ENCODE results near the gene C4A.
"Not testable (repeated sequence)": the region's sequence is repeated elsewhere in the genome, so short reads cannot be mapped to it uniquely, and the experiment has no call there.

C4A gene

DNA sequence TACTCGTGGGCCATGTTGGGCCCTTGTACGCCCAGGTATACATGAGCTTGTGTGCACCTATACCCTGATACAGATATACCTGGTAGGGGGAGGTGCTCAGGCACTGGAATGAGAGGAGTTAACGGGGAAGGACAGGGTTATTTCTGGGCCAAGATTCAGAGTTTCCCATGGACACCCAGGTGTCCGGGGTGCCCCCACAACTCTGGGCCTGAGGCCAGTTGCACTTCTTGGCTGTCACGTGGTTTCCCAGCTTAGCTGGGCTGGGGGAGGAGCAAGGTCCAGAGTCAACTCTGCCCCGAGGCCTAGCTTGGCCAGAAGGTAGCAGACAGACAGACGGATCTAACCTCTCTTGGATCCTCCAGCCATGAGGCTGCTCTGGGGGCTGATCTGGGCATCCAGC is at the start of gene C4A:
Gene C4A (plus strand): TSS at position 314 of the 400 bp plus-strand sequence. CDS start 51 bp downstream, at position 365.
- DNase-seq (ENCODE audit: low read depth), result not testable (repeated sequence)

- not testable (repeated sequence) for DNase-seq (ENCODE audit: low read depth)
Measured at GRCh38 chr6:31932137-31932536, 49.7 kb upstream of the C4A start.

- no peak for DNase-seq (ENCODE audit: low read depth)
Measured at GRCh38 chr6:31933537-31933936, 48.3 kb upstream of the C4A start.

- no peak for DNase-seq (ENCODE audit: low read depth)
Measured at GRCh38 chr6:31935021-31935420, 46.8 kb upstream of the C4A start.

GRCh38 chr6:31935823-31936222 is 46.0 kb upstream of the C4A start:
- no peak for DNase-seq (ENCODE audit: low read depth)

DNA sequence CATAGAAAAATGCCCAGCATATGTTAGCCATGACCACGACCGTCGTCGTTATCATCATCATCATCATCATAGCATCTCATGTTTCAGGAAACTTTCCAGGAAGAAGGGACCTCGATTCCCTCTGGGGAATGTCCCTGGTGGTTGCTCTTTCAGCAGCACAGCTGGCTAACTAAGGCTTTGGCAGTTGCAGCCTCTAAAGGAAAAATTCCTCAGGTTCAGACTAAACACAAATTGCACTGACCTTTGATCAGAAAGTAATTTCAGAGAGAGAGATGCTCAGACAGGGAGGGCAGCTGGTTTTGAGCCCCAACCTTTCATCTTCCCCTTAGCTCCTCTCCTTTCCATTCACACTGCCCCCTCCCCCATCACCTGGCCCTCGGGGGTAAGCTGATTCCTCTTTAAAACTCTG is 41.6 kb upstream of the C4A start:
- no peak for DNase-seq (ENCODE audit: low read depth)

GRCh38 chr6:31943742-31944141 is 38.1 kb upstream of the C4A start:
- DNase-seq (ENCODE audit: low read depth), result no peak

DNA sequence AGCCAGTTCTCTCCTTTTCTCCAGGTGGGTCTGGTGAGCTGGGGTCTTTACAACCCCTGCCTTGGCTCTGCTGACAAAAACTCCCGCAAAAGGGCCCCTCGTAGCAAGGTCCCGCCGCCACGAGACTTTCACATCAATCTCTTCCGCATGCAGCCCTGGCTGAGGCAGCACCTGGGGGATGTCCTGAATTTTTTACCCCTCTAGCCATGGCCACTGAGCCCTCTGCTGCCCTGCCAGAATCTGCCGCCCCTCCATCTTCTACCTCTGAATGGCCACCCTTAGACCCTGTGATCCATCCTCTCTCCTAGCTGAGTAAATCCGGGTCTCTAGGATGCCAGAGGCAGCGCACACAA is 36.7 kb upstream of the C4A start:
- DNase-seq (ENCODE audit: low read depth), result no peak

DNA sequence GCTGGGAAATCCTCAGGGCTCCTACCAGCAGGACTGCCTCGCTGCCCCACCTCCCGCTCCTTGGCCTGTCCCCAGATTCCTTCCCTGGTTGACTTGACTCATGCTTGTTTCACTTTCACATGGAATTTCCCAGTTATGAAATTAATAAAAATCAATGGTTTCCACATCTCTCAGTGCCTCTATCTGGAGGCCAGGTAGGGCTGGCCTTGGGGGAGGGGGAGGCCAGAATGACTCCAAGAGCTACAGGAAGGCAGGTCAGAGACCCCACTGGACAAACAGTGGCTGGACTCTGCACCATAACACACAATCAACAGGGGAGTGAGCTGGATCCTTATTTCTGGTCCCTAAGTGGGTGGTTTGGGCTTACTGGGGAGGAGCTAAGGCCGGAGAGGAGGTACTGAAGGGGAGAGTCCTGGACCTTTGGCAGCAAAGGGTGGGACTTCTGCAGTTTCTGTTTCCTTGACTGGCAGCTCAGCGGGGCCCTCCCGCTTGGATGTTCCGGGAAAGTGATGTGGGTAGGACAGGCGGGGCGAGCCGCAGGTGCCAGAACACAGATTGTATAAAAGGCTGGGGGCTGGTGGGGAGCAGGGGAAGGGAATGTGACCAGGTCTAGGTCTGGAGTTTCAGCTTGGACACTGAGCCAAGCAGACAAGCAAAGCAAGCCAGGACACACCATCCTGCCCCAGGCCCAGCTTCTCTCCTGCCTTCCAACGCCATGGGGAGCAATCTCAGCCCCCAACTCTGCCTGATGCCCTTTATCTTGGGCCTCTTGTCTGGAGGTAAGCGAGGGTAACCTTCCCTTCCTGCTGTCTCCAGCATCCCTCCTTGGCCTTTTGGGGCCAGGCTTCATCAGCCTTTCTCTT is 36.1 kb upstream of the C4A start, which contains the start of gene CFB:
Gene CFB (plus strand): TSS at position 589 of the 863 bp plus-strand sequence. CDS start 127 bp downstream, at position 716.
- DNase-seq (ENCODE audit: low read depth), result peak; percentile 65

DNA sequence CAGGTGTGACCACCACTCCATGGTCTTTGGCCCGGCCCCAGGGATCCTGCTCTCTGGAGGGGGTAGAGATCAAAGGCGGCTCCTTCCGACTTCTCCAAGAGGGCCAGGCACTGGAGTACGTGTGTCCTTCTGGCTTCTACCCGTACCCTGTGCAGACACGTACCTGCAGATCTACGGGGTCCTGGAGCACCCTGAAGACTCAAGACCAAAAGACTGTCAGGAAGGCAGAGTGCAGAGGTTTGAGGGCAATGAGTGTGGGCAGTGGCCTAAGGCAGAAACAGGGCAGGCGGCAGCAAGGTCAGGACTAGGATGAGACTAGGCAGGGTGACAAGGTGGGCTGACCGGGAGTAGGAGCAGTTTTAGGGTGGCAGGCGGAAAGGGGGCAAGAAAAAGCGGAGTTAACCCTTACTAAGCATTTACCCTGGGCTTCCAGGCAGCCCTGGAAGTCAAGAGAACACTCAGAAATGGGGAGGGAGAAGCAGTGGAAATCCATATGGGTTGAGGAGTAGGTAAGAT is 35.4 kb upstream of the C4A start:
- DNase-seq (ENCODE audit: low read depth), result no peak

DNA sequence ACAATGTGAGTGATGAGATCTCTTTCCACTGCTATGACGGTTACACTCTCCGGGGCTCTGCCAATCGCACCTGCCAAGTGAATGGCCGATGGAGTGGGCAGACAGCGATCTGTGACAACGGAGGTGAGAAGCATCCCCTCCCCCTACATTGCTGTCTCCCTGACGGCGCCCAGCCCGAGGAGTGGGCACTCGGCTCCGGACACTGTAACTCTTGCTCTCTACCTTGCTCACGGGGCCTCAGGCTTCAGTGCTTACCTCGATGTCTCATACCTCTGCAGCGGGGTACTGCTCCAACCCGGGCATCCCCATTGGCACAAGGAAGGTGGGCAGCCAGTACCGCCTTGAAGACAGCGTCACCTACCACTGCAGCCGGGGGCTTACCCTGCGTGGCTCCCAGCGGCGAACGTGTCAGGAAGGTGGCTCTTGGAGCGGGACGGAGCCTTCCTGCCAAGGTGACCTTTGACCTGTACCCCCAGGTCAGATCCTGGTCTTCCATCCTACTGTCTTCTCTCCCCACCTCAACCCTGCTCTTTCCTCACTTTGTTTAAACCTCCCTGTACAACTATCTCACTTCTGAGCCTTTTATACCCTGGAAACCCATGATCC is 34.7 kb upstream of the C4A start:
- no peak for DNase-seq (ENCODE audit: low read depth)

DNA sequence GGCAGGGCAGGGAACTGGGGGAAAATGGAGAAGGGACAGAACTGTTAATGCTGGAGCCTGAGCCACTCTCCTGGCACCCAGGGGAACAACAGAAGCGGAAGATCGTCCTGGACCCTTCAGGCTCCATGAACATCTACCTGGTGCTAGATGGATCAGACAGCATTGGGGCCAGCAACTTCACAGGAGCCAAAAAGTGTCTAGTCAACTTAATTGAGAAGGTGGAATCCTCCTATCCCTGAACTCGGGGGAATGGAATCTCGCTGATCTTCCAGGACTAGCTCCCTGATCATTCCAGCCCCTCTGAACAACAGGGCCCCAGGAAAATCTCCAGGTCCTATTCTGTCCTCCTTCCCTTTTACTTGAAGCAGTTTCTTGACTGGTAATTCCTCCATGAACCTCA is 34.0 kb upstream of the C4A start:
- no peak for DNase-seq (ENCODE audit: low read depth)

GRCh38 chr6:31948306-31948705 is 33.6 kb upstream of the C4A start:
- no peak for DNase-seq (ENCODE audit: low read depth)

- no peak for DNase-seq (ENCODE audit: low read depth)
Measured at GRCh38 chr6:31948753-31949413, 33.0 kb upstream of the C4A start.

DNA sequence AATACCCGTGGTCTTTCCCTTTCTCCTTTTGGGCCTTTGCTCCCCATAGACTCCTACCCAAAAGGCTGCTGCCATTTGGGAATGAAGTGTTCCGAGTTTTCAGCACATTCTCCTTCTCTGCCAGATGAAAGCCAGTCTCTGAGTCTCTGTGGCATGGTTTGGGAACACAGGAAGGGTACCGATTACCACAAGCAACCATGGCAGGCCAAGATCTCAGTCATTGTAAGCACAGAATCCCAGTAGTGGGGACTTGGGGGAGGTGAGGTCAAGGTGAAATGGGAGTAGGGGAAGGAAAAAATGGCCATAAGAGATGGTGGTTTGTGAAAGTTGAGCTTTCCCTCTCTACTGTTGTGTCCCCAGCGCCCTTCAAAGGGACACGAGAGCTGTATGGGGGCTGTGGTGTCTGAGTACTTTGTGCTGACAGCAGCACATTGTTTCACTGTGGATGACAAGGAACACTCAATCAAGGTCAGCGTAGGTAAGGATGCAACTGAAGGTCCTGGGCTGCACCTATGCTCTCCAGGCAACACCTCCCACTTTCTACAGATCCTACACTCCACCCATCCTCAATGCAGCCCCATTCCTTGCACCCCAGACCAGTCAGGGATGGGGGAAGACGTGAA is 31.8 kb upstream of the C4A start:
- DNase-seq (ENCODE audit: low read depth), result no peak

- DNase-seq (ENCODE audit: low read depth), result no peak
Measured at GRCh38 chr6:31952140-31952805, 29.6 kb upstream of the C4A start.

DNA sequence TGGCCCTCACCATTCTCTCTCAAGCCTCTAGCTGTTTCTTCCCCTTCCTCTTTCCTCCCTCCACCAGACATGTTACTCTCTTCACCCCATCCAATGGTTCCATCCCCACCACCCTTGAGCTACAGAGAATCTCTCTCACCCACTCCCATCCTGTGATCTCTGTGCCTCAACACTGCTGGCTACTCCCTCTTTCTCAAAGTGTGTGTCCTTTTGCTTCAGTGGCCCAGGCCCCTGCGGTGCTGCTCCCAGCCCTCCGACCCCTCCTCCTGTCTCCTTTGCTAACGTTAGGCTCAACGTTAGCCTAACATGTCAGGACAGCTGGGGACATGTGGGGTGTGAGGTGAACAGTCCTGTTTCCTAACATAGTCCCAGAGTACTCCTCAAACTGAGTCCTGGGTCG is 29.0 kb upstream of the C4A start:
- DNase-seq (ENCODE audit: low read depth), result no peak

- DNase-seq (ENCODE audit: low read depth), result no peak
Measured at GRCh38 chr6:31954511-31954910, 27.3 kb upstream of the C4A start.

GRCh38 chr6:31956796-31957195 is 25.1 kb upstream of the C4A start:
- DNase-seq (ENCODE audit: low read depth), result no peak

DNA sequence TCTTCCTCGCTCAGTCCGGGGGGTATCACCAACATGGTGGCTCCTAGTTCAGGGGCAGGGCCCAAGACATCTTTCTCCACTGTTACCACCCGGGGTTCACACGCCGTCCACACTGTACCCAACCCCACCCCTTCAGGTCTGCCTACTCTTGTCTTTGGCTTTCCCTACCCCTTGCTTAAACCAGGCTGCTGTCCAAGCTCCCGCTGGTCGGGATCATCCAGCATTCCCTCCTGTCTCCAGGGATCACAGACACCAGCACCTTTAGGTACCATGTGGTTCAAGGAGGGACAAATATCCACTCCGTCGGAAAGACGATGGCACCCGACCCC is 23.5 kb upstream of the C4A start:
- no peak for DNase-seq (ENCODE audit: low read depth)

DNA sequence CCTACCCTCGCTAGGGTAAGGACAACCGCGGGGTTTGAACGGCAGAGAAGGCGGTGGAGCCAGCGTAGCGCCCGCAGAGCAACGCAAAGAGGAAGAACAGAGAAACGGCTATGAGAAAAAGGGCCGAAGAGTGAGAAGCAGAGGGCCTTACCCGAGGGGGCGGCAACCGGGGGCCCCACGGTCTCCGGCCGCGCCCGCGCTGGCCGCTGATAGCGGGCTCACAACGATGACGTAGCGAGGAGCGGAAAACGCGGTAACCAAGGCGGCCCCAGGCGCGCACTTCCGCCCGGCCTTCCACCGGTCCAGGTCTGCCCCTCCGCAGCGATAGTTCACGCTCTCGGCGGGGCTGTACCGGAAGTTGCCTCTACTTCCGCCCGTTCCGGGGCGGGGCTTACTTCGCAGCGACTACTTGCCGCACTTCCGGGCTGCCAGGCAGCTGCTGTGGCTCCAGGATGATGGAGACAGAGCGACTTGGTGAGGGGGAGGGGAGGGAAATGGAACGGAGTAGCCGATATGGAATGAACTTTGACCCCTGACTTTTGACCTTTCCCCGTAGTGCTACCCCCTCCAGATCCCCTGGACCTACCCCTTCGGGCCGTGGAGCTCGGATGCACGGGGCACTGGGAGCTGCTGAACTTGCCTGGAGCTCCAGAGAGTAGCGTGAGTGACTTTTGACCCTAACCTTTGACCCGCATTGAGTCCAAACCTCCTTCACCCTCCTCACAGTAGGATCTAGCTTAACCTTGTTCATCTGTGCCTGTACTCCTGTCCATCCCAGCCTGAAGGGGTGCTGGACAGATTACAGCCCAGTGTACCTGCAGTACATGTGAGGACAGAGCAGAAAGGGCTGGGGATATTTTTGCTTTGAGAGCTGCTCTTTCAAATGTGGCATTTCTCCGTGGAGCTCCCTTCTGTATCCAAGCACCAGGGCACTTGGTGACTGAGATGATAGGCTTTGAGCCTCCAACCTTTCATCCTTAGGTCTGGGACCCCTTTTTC is 22.8 kb upstream of the C4A start, which contains the start of the genes NELFE and SKIC2:
Gene NELFE (minus strand): TSS at position 231 of the 999 bp plus-strand sequence. CDS start 525 bp downstream, outside the sequence.
Gene SKIC2 (plus strand): TSS at position 435 of the 999 bp plus-strand sequence. CDS start 18 bp downstream, at position 453.
- DNase-seq (ENCODE audit: low read depth), result peak; percentile 89
